SU-DHL-6 (cell line): ENCODE results near the gene ADARB2.

Experiments
- CTCF ChIP-seq: fragments of 200-600 bp; sonication (generic); IDR thresholded peaks from one replicate; pipeline ENCODE4 v1.5.1; 2017; ENCODE audit warnings: antibody characterized with exemption, mild to moderate bottlenecking, low read length, moderate library complexity; ENCODE audit not compliant: insufficient read depth, poor library complexity, severe bottlenecking
- EZH2phosphoT487 ChIP-seq: fragments of 200-600 bp; sonication (generic), shearing (Covaris generic); conservative IDR thresholded peaks from 2 replicates; pipeline ENCODE4 v1.6.1; 2018; ENCODE audit warnings: mild to moderate bottlenecking, antibody characterized with exemption, low read length, moderate library complexity, mixed read lengths

- TF ChIP-seq CTCF (no peak), EZH2phosphoT487 (no peak)
Measured at GRCh38 chr10:1373287-1373686, 364.0 kb downstream of the ADARB2 start.
